Mesendoderm (in vitro differentiated cells): ENCODE results near the gene IGF2R.
A peak's percentile ranks its signal among the peaks of the same experiment; 100 is the strongest.

ENCODE experiments used
- DNase-seq: peaks from one replicate; pipeline ENCODE4 v3.0.0; 2013
- H2AK5ac ChIP-seq: 2 replicates; pipeline ENCODE4 v1.6.1; 2013; ENCODE audit warnings: low read length, inconsistent platforms
- H2BK120ac ChIP-seq: 2 replicates; pipeline ENCODE4 v1.6.1; 2013; ENCODE audit warnings: low read depth, mild to moderate bottlenecking, low read length, moderate library complexity, mixed read lengths
- H2BK15ac ChIP-seq: replicated peaks from 2 replicates; pipeline ENCODE4 v1.6.1; 2013; ENCODE audit warnings: low read depth, mild to moderate bottlenecking, moderate library complexity
- H2BK5ac ChIP-seq: 2 replicates; pipeline ENCODE4 v1.6.1; 2013; ENCODE audit warnings: low read length, inconsistent platforms
- H3K18ac ChIP-seq: 2 replicates; pipeline ENCODE4 v1.6.1; 2013; ENCODE audit warnings: mild to moderate bottlenecking, low read length, mixed read lengths
- H3K23ac ChIP-seq: one replicate; pipeline ENCODE4 v1.6.1; 2013; ENCODE audit warnings: low read length
- H3K27ac ChIP-seq: 2 replicates; pipeline ENCODE4 v1.5.1; 2013; ENCODE audit warnings: low read depth, mild to moderate bottlenecking, inconsistent platforms, low read length, moderate library complexity
- H3K27me3 ChIP-seq: 2 replicates; pipeline ENCODE4 v1.6.1; 2013; ENCODE audit warnings: low read length, control low read depth, mild to moderate bottlenecking, inconsistent platforms; ENCODE audit not compliant: insufficient read depth, poor library complexity
- H3K36me3 ChIP-seq: 2 replicates; pipeline ENCODE4 v1.6.1; 2013; ENCODE audit warnings: low read length, inconsistent platforms; ENCODE audit not compliant: control insufficient read depth, insufficient read depth
- H3K4ac ChIP-seq: one replicate; pipeline ENCODE4 v1.6.1; 2013; ENCODE audit warnings: low read depth, mild to moderate bottlenecking, low read length, moderate library complexity
- H3K4me1 ChIP-seq: 2 replicates; pipeline ENCODE4 v1.6.1; 2013; ENCODE audit warnings: low read depth, low read length, inconsistent platforms; ENCODE audit not compliant: control insufficient read depth
- H3K4me2 ChIP-seq: 2 replicates; pipeline ENCODE4 v1.6.1; 2013; ENCODE audit warnings: low read length
- H3K4me3 ChIP-seq: 2 replicates; pipeline ENCODE4 v1.5.1; 2013; ENCODE audit warnings: mild to moderate bottlenecking, low read length
- H3K56ac ChIP-seq: one replicate; pipeline ENCODE4 v1.6.1; 2013; ENCODE audit warnings: low read length
- H3K79me1 ChIP-seq: 2 replicates; pipeline ENCODE4 v1.6.1; 2013; ENCODE audit warnings: low read length, inconsistent platforms
- H3K79me2 ChIP-seq: 2 replicates; pipeline ENCODE4 v1.6.1; 2013; ENCODE audit warnings: mild to moderate bottlenecking, low read length; ENCODE audit not compliant: control insufficient read depth, insufficient read depth
- H3K9ac ChIP-seq: 2 replicates; pipeline ENCODE4 v1.6.1; 2013; ENCODE audit warnings: low read length, inconsistent platforms
- H4K5ac ChIP-seq: one replicate; pipeline ENCODE4 v1.6.1; 2013; ENCODE audit warnings: low read length
- H4K8ac ChIP-seq: one replicate; pipeline ENCODE4 v1.6.1; 2013; ENCODE audit warnings: low read depth, mild to moderate bottlenecking, control low read depth, low read length, moderate library complexity
- WGBS: extraction: QIAGEN DNeasy Blood & Tissue Kit; methylation state at CpG from one replicate; pipeline ENCODE4 v1.1.7; 2013; ENCODE audit warnings: low lambda C conversion rate, missing lambda C conversion rate; ENCODE audit not compliant: insufficient coverage; ENCODE audit errors: extremely low coverage; 5-methylcytosine and 5-hydroxymethylcytosine counted together

Gene IGF2R

GRCh38 chr6:160128125-160128683 lies 159.3 kb downstream of the IGF2R start:
- no peak overlapping the region for H4K5ac ChIP-seq
- no peaks in the 10 kb centered on the region for H3K27me3 ChIP-seq
- H3K4me2 ChIP-seq, result no peak overlapping the region
- no peaks in the 10 kb centered on the region for H3K36me3 ChIP-seq
- no peak overlapping the region for H2BK15ac ChIP-seq
- no peaks in the 10 kb centered on the region for H3K79me1 ChIP-seq
- H3K23ac ChIP-seq, result no peak overlapping the region
- no peak overlapping the region for H3K56ac ChIP-seq
- no peak overlapping the region for H3K4me3 ChIP-seq
- no peak overlapping the region for H2AK5ac ChIP-seq
- peaks cover 7% of the 10 kb centered on the region for H3K4me1 ChIP-seq
- H3K4ac ChIP-seq, result no peak overlapping the region
- no peak for DNase-seq
- H3K9ac ChIP-seq, result no peak overlapping the region
- no peak overlapping the region for H4K8ac ChIP-seq
- no CpG with 5 or more reads among the region's 3 CpGs for WGBS
- H2BK120ac ChIP-seq, result no peak overlapping the region
- no peak overlapping the region for H3K18ac ChIP-seq
- no peak overlapping the region for H2BK5ac ChIP-seq
- H3K79me2 ChIP-seq, result no peaks in the 10 kb centered on the region
- H3K27ac ChIP-seq, result no peak overlapping the region

- no peak overlapping the region for H2BK15ac ChIP-seq
- no peak overlapping the region for H2BK120ac ChIP-seq
- no peak overlapping the region for H3K4me3 ChIP-seq
- H4K5ac ChIP-seq, result no peak overlapping the region
- WGBS, result no CpG with 5 or more reads among the region's 6 CpGs
- H3K18ac ChIP-seq, result no peak overlapping the region
- no peaks in the 10 kb centered on the region for H3K36me3 ChIP-seq
- H2AK5ac ChIP-seq, result no peak overlapping the region
- no peaks in the 10 kb centered on the region for H3K79me2 ChIP-seq
- H3K23ac ChIP-seq, result no peak overlapping the region
- H3K27ac ChIP-seq, result no peak overlapping the region
- no peak for DNase-seq
- H4K8ac ChIP-seq, result no peak overlapping the region
- no peak overlapping the region for H3K56ac ChIP-seq
- no peaks in the 10 kb centered on the region for H3K27me3 ChIP-seq
- H3K4me2 ChIP-seq, result no peak overlapping the region
- no peak overlapping the region for H3K9ac ChIP-seq
- peaks cover 9% of the 10 kb centered on the region for H3K4me1 ChIP-seq
- no peak overlapping the region for H3K4ac ChIP-seq
- no peak overlapping the region for H2BK5ac ChIP-seq
- no peaks in the 10 kb centered on the region for H3K79me1 ChIP-seq
Measured at GRCh38 chr6:160128879-160129516, 160.1 kb downstream of the IGF2R start.

- no CpG with 5 or more reads among the region's 10 CpGs for WGBS
- Histone ChIP-seq H3K23ac (no peak overlapping the region), H3K4ac (no peak overlapping the region), H3K27ac (no peak overlapping the region), H3K4me3 (no peak overlapping the region), H3K27me3 (no peaks in the 10 kb centered on the region), H4K5ac (no peak overlapping the region), H2BK120ac (no peak overlapping the region), H3K4me2 (no peak overlapping the region), H2BK15ac (no peak overlapping the region), H2BK5ac (no peak overlapping the region), H3K18ac (no peak overlapping the region), H3K79me2 (no peaks in the 10 kb centered on the region), H4K8ac (no peak overlapping the region), H3K9ac (no peak overlapping the region), H2AK5ac (no peak overlapping the region), H3K56ac (no peak overlapping the region), H3K79me1 (no peaks in the 10 kb centered on the region), H3K4me1 (peaks cover 9% of the 10 kb centered on the region), H3K36me3 (no peaks in the 10 kb centered on the region)
- no peak for DNase-seq
Measured at GRCh38 chr6:160129881-160130615, 161.2 kb downstream of the IGF2R start.

DNA sequence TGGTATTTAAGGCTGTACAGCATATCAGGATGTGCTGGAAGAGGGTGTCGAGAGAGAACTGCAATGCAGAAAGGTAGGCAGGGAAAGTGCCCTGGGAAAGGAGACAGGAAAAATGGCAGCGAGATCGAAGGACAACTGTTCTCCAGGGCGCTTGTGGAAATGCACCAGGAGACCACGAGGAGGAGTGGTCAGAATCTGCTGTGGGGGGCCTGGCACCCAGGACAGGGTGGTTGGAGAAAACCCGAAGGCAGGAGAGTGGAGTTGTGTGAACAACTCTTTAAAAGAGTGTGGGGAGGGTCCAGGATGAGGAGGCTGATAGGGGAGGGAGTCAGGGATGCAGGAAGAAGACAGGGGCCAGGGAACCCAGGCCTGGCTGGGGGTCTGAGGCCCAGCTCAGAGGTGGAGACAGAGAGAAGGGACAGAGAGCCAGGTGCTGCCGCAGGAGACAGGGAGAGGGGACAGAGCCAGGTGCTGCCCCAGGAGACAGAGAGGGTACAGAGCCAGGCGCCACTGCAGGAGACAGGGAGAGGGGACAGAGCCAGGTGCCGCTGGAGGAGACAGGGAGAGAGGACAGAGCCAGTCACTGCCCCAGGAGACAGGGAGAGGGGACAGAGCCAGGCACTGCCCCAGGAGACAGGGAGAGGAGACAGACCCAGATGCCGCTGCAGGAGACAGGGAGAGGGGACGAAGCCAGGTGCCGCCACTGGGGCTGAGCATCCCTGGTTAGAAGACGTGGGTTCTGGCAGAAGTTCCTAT lies 162.0 kb downstream of the IGF2R start:
- no CpG with 5 or more reads among the region's 13 CpGs for WGBS
- H3K18ac ChIP-seq, result no peak overlapping the region
- no peak for DNase-seq
- no peak overlapping the region for H3K4me3 ChIP-seq
- H4K5ac ChIP-seq, result no peak overlapping the region
- peaks cover 9% of the 10 kb centered on the region for H3K4me1 ChIP-seq
- H3K36me3 ChIP-seq, result no peaks in the 10 kb centered on the region
- no peak overlapping the region for H4K8ac ChIP-seq
- no peak overlapping the region for H3K56ac ChIP-seq
- H2BK15ac ChIP-seq, result no peak overlapping the region
- no peaks in the 10 kb centered on the region for H3K79me2 ChIP-seq
- H3K27ac ChIP-seq, result no peak overlapping the region
- H3K79me1 ChIP-seq, result no peaks in the 10 kb centered on the region
- no peak overlapping the region for H3K23ac ChIP-seq
- H3K4ac ChIP-seq, result no peak overlapping the region
- no peak overlapping the region for H3K4me2 ChIP-seq
- no peak overlapping the region for H3K9ac ChIP-seq
- H2BK5ac ChIP-seq, result no peak overlapping the region
- no peak overlapping the region for H2BK120ac ChIP-seq
- H3K27me3 ChIP-seq, result no peaks in the 10 kb centered on the region
- H2AK5ac ChIP-seq, result no peak overlapping the region

DNA sequence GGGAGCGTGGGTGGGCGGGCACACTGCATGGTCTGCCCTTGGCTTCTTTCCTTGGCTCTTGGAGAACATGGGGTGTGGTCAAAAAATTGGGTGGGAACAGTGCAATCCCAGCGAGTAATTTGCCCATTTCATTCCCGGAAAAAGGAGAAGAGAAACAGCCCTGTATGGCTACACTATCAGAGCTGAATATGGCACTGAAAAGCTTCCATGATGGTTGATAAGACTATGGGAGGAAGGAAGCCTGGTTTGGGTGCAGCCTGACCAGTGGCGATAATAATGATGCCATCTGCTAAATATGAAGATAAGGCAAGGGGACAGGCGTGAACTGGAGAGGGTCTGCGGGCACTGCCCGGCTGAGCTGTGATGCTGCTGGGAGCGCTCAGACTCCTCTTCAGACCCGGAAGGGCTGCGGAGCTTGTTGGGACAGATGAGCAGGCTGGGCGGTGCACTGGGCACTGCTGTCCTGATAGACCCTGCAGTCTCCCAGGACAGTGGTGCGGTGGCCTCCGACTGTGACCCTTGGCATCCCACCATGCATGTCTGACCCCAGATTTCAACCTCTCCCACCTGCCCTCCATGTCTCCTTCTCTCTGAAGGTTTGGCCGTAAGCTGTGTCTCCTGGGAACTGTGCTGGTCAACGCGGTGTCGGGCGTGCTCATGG lies 162.9 kb downstream of the IGF2R start:
- Histone ChIP-seq H4K8ac (no peak overlapping the region), H3K36me3 (no peaks in the 10 kb centered on the region), H3K23ac (peak overlapping the region; percentile 35), H3K4me2 (no peak overlapping the region), H3K4me1 (peaks cover 9% of the 10 kb centered on the region), H3K79me2 (no peaks in the 10 kb centered on the region), H3K4ac (no peak overlapping the region), H2BK15ac (no peak overlapping the region), H3K56ac (no peak overlapping the region), H2AK5ac (no peak overlapping the region), H3K27me3 (no peaks in the 10 kb centered on the region), H3K27ac (no peak overlapping the region), H3K18ac (no peak overlapping the region), H3K4me3 (no peak overlapping the region), H3K9ac (no peak overlapping the region), H2BK120ac (no peak overlapping the region), H2BK5ac (peak overlapping the region; percentile 42), H3K79me1 (no peaks in the 10 kb centered on the region), H4K5ac (no peak overlapping the region)
- no peak for DNase-seq
- no CpG with 5 or more reads among the region's 19 CpGs for WGBS
